IMR-90 (cell line): ENCODE results near the gene SWAP70. TPM values are rescaled to one million over a fixed set of nuclear protein-coding genes. Genes with fewer than 3 reads are reported as not detected.

Experiments
- ATAC-seq: fragments of 200-7000 bp; cut with Tn5 transposase; 2 replicates; pipeline ENCODE4 v1.9.1; 2020; ENCODE audit warnings: low read depth, mild to moderate bottlenecking, moderate library complexity
- BruUV-seq: library from RNA; stranded (reverse); fragments of 400-500 nt; replicated peaks from 2 replicates; lab custom pipeline; 2021; lab: Mats Ljungman, UMichigan
- CTCF ChIA-PET: fragments of 300-600 bp; formaldehyde crosslinking; extraction: SDS; loops from one replicate; lab custom pipeline; 2021; ENCODE audit warnings: antibody characterized with exemption; lab: Yijun Ruan, JAX
- POLR2A ChIA-PET: fragments of 300-600 bp; sonication (Branson Sonifier 250); formaldehyde crosslinking; loops from one replicate; lab custom pipeline; 2022; ENCODE audit warnings: antibody characterized with exemption; ENCODE audit not compliant: unreplicated experiment; lab: Charles Lee
- DNase-seq: peaks from one replicate; pipeline ENCODE4 v3.0.0; 2013
- H2AFZ ChIP-seq: replicated peaks from 2 replicates; pipeline ENCODE3; 2013; ENCODE audit warnings: low read length, mild to moderate bottlenecking; ENCODE audit not compliant: poor library complexity
- H2AK5ac ChIP-seq: 2 replicates; pipeline ENCODE4 v1.6.1; 2013; ENCODE audit warnings: low read depth, low read length, inconsistent platforms
- H2AK9ac ChIP-seq: replicated peaks from 2 replicates; pipeline ENCODE3; 2013; ENCODE audit warnings: mild to moderate bottlenecking, low read depth, low read length, moderate library complexity; ENCODE audit not compliant: poor library complexity
- H2BK120ac ChIP-seq: 2 replicates; pipeline ENCODE4 v1.6.1; 2013; ENCODE audit warnings: low read depth, low read length, inconsistent platforms
- H2BK15ac ChIP-seq: 3 replicates; pipeline ENCODE4 v1.6.1; 2013; ENCODE audit warnings: low read depth, low read length, inconsistent platforms
- H2BK20ac ChIP-seq: 2 replicates; pipeline ENCODE4 v1.6.1; 2013; ENCODE audit warnings: low read depth, mild to moderate bottlenecking, inconsistent platforms, low read length, moderate library complexity
- H2BK5ac ChIP-seq: 2 replicates; pipeline ENCODE4 v1.6.1; 2013; ENCODE audit warnings: mild to moderate bottlenecking, low read depth, low read length, inconsistent platforms; ENCODE audit not compliant: poor library complexity, severe bottlenecking
- H3K14ac ChIP-seq: replicated peaks from 2 replicates; pipeline ENCODE4 v1.6.1; 2013; ENCODE audit warnings: low read depth, low read length, inconsistent platforms
- H3K18ac ChIP-seq: 2 replicates; pipeline ENCODE4 v1.6.1; 2013; ENCODE audit warnings: low read depth, low read length, control low read depth
- H3K23ac ChIP-seq: 2 replicates; pipeline ENCODE4 v1.6.1; 2013; ENCODE audit warnings: low read depth, low read length, inconsistent platforms
- H3K27ac ChIP-seq: 2 replicates; pipeline ENCODE4 v1.5.1; 2013; ENCODE audit warnings: mild to moderate bottlenecking, control low read depth, low read length; ENCODE audit not compliant: insufficient read depth
- H3K27me3 ChIP-seq: 2 replicates; pipeline ENCODE4 v1.6.1; 2013; ENCODE audit warnings: low read length; ENCODE audit not compliant: control insufficient read depth, insufficient read depth
- H3K36me3 ChIP-seq: 2 replicates; pipeline ENCODE4 v1.6.1; 2013; ENCODE audit warnings: low read length, mixed read lengths; ENCODE audit not compliant: control insufficient read depth, insufficient read depth
- H3K4ac ChIP-seq: 2 replicates; pipeline ENCODE4 v1.6.1; 2013; ENCODE audit warnings: low read depth, low read length, inconsistent platforms
- H3K4me1 ChIP-seq: 2 replicates; pipeline ENCODE4 v1.6.1; 2013; ENCODE audit warnings: low read length, mixed read lengths; ENCODE audit not compliant: control insufficient read depth, insufficient read depth
- H3K4me2 ChIP-seq: 2 replicates; pipeline ENCODE4 v1.6.1; 2013; ENCODE audit warnings: low read depth, mild to moderate bottlenecking, control low read depth, low read length, moderate library complexity
- H3K4me3 ChIP-seq: 2 replicates; pipeline ENCODE4 v1.5.1; 2013; ENCODE audit warnings: low read depth, mild to moderate bottlenecking, control low read depth, low read length, moderate library complexity; ENCODE audit not compliant: insufficient read depth
- H3K56ac ChIP-seq: 2 replicates; pipeline ENCODE4 v1.6.1; 2013; ENCODE audit warnings: low read length, inconsistent platforms; ENCODE audit not compliant: insufficient read depth; ENCODE audit errors: extremely low read depth
- H3K79me1 ChIP-seq, 2 experiments: 2 replicates each; pipeline ENCODE4 v1.6.1; 2013; ENCODE audit warnings: low read length in 2 of 2, inconsistent platforms in 1 of 2, low read depth in 1 of 2
- H3K9ac ChIP-seq: 2 replicates; pipeline ENCODE4 v1.6.1; 2013; ENCODE audit warnings: low read depth, low read length, control low read depth
- H3K9me1 ChIP-seq: 2 replicates; pipeline ENCODE4 v1.6.1; 2013; ENCODE audit warnings: low read length, inconsistent platforms; ENCODE audit not compliant: insufficient read depth
- H3K9me3 ChIP-seq: 2 replicates; pipeline ENCODE4 v1.6.1; 2013; ENCODE audit warnings: low read length; ENCODE audit not compliant: control insufficient read depth, insufficient read depth
- H4K20me1 ChIP-seq: 2 replicates; pipeline ENCODE4 v1.6.1; 2013; ENCODE audit warnings: low read length, inconsistent platforms; ENCODE audit not compliant: insufficient read depth
- H4K5ac ChIP-seq: 2 replicates; pipeline ENCODE4 v1.6.1; 2013; ENCODE audit warnings: mild to moderate bottlenecking, low read depth, low read length, control low read depth
- H4K8ac ChIP-seq, 2 experiments: 2 replicates each; pipeline ENCODE4 v1.6.1; 2013; ENCODE audit warnings: low read depth in 2 of 2, low read length in 2 of 2, control low read depth in 1 of 2, inconsistent platforms in 1 of 2
- H4K91ac ChIP-seq: 2 replicates; pipeline ENCODE4 v1.6.1; 2013; ENCODE audit warnings: low read depth, low read length, inconsistent platforms; ENCODE audit not compliant: insufficient read depth
- BHLHE40 ChIP-seq: fragments of 150-350 bp; IDR thresholded peaks from 2 replicates; pipeline ENCODE4 v1.6.1; 2016; ENCODE audit warnings: mild to moderate bottlenecking, low read depth, low read length
- CEBPB ChIP-seq: IDR thresholded peaks from 2 replicates; pipeline ENCODE4 v1.6.1; 2012; ENCODE audit warnings: low read depth, low read length, improper control_type of control experiment
- CHD1 ChIP-seq: IDR thresholded peaks from 2 replicates; pipeline ENCODE4 v1.6.1; 2012; ENCODE audit warnings: low read depth, low read length, improper control_type of control experiment
- ELK1 ChIP-seq: fragments of 150-350 bp; IDR thresholded peaks from 2 replicates; pipeline ENCODE4 v1.6.1; 2016; ENCODE audit warnings: low read depth, mild to moderate bottlenecking, low read length, moderate library complexity, borderline replicate concordance
- MAFK ChIP-seq: IDR thresholded peaks from 2 replicates; pipeline ENCODE4 v1.6.1; 2012; ENCODE audit warnings: low read depth, low read length, improper control_type of control experiment
- MAZ ChIP-seq: IDR thresholded peaks from 2 replicates; pipeline ENCODE4 v1.6.1; 2012; ENCODE audit warnings: low read depth, mild to moderate bottlenecking, low read length, improper control_type of control experiment, moderate library complexity, borderline replicate concordance
- MXI1 ChIP-seq: IDR thresholded peaks from 2 replicates; pipeline ENCODE4 v1.6.1; 2012; ENCODE audit warnings: low read depth, mild to moderate bottlenecking, low read length, moderate library complexity, borderline replicate concordance
- POLR2A ChIP-seq: IDR thresholded peaks from 2 replicates; pipeline ENCODE4 v1.6.1; 2012; ENCODE audit warnings: mild to moderate bottlenecking, low read depth, low read length
- RAD21 ChIP-seq: IDR thresholded peaks from 2 replicates; pipeline ENCODE4 v1.6.1; 2012; ENCODE audit warnings: low read length, improper control_type of control experiment
- WGBS, 2 experiments: methylation state at CpG; one replicate each; pipeline versions ENCODE4 v1.1.5 to v1.1.7; 2013; ENCODE audit warnings: missing lambda C conversion rate in 2 of 2; ENCODE audit not compliant: insufficient read length in 1 of 2; ENCODE audit errors: extremely low coverage in 2 of 2; 5-methylcytosine and 5-hydroxymethylcytosine counted together
- dilution Hi-C: fragments of 300-500 bp; cut with HindIII; formaldehyde crosslinking; loops from one replicate; pipeline ENCODE4 v1.14.3; 2018; ENCODE audit warnings: low sequenced_read_pairs; ENCODE audit not compliant: unreplicated experiment
- in situ Hi-C: fragments of 300-500 bp; cut with MboI; formaldehyde crosslinking; loops from 3 replicates; pipeline ENCODE4 v1.14.3; 2019; ENCODE audit warnings: low sequenced_read_pairs, inconsistent platforms, mixed read lengths
- intact Hi-C: fragments of 100-400 bp; cut with micrococcal nuclease; formaldehyde crosslinking; loops from 2 replicates; pipeline ENCODE4 v1.10.0; 2022
- polyA plus RNA-seq, 3 experiments: library from polyadenylated mRNA; depleted of rRNA; stranded (reverse); fragments of >200 nt; gene quantifications; 2 replicates each; pipeline ENCODE4 v1.2.3, GENCODE V29; 2012; ENCODE audit warnings: low replicate concordance in 1 of 3
- total RNA-seq: library from RNA; depleted of rRNA; stranded (reverse); fragments of >200 nt; gene quantifications from 2 replicates; pipeline ENCODE4 v1.2.3, GENCODE V29; 2012
- TF ChIP-seq, protein P1 (sequence below): fragments of 150-350 bp; IDR thresholded peaks from 2 replicates; pipeline ENCODE4 v1.6.1; 2017; ENCODE audit warnings: mild to moderate bottlenecking, antibody characterized with exemption, low read length, low read depth

SWAP70 gene
- total and polyA plus RNA-seq, 2 of the 4 experiments (the other 2 are of a cell fraction): 15.5 to 19.9 TPM

GRCh38 chr11:9689721-9690120, 25.8 kb downstream of the SWAP70 start:
- Histone ChIP-seq H4K8ac (no peak overlapping the region), H3K4me3 (no peak overlapping the region), H2BK20ac (no peak overlapping the region; the same call in 1 of the 2 replicates), H3K79me1 (peaks cover 26 to 73% of the 10 kb centered on the region in 2 experiments), H4K5ac (no peak overlapping the region), H3K4me2 (no peak overlapping the region), H3K23ac (peak overlapping the region; percentile 19; the same call in 1 of the 2 replicates), H2AFZ (no peak overlapping the region), H3K27ac (no peak overlapping the region), H4K20me1 (peaks cover 42% of the 10 kb centered on the region; the same call in 1 of the 2 replicates), H3K4me1 (peaks cover 11% of the 10 kb centered on the region), H3K9me1 (peaks cover 27% of the 10 kb centered on the region), H2BK5ac (peak overlapping the region; percentile 2), H3K27me3 (no peaks in the 10 kb centered on the region), H4K91ac (no peak overlapping the region), H3K9me3 (no peaks in the 10 kb centered on the region), H2AK9ac (peak overlapping the region; percentile 35), H3K56ac (no peak overlapping the region), H3K4ac (peak overlapping the region; percentile 21), H3K36me3 (peaks cover 2% of the 10 kb centered on the region; the same call in 1 of the 2 replicates), H3K9ac (no peak overlapping the region), H3K14ac (peak overlapping the region; percentile 18; the same call in 1 of the 2 replicates), H2BK15ac (no peak overlapping the region), H3K18ac (no peak overlapping the region), H2BK120ac (no peak overlapping the region; the same call in 1 of the 2 replicates), H2AK5ac (peak overlapping the region; percentile 41; the same call in 1 of the 2 replicates)
- intact Hi-C loops: no loop called here
- dilution Hi-C loops: no loop called here
- POLR2A ChIA-PET: no interaction called here
- ATAC-seq (peak; percentile 34), DNase-seq (no peak)
- in situ Hi-C loops: no loop called here
- no CpG with 5 or more reads among the region's 5 CpGs for WGBS, 2 experiments
- CTCF ChIA-PET: interaction anchor here (0.6 to 1.7 kb wide), 3 partner anchors 19 to 59 kb away, joined by 3 to 6 read pairs (median 5); no protein-coding TSS in a partner anchor
- TF ChIP-seq RAD21: no peak
- TF ChIP-seq CEBPB: no peak
- no peak for TF ChIP-seq MAFK
- no peak for TF ChIP-seq ELK1
- no peak for TF ChIP-seq CHD1
- TF ChIP-seq, protein P1, sequence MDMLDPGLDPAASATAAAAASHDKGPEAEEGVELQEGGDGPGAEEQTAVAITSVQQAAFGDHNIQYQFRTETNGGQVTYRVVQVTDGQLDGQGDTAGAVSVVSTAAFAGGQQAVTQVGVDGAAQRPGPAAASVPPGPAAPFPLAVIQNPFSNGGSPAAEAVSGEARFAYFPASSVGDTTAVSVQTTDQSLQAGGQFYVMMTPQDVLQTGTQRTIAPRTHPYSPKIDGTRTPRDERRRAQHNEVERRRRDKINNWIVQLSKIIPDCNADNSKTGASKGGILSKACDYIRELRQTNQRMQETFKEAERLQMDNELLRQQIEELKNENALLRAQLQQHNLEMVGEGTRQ: no peak
- TF ChIP-seq MXI1: no peak
- TF ChIP-seq BHLHE40: no peak
- no peak for TF ChIP-seq POLR2A
- TF ChIP-seq MAZ: no peak
- no TSS peak for BruUV-seq
